Mucosa of gallbladder (tissue), 1 donor: ENCODE results near the gene PHACTR1. TPM values are rescaled to one million over a fixed set of nuclear protein-coding genes. Genes with fewer than 3 reads are reported as not detected.

Source experiments
- DNase-seq: peaks from one replicate; pipeline ENCODE4 v3.0.0-alpha.2; 2020; ENCODE audit warnings: low spot score
- total RNA-seq: library from RNA; stranded (reverse); gene quantifications from one replicate; pipeline ENCODE4 v1.2.1, GENCODE V29; 2021
- donor health status: DM: no; HTN: no; CAD: no.

PHACTR1 gene
- total RNA-seq, 1 donor from 2014 or later, result 14.6 TPM

DNA sequence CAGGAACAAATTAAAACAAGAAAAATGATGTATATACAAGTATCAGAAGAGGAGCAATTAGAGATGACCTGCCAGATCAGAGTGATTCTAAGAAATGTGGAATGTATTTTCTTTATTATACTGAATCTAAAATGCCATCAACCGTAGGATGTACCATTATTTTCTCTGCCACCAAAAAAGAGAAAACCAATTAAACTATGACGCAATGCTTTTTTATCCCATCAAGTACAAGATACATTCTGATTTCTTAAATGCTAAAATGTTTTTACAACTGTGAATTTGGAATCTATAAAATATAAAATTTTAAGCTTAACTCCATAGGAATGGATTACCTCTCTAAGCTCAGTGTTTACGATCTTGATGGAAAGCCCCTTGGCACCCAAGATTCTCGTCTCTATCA, 85.9 kb downstream of the PHACTR1 start:
- no peak for DNase-seq

DNA sequence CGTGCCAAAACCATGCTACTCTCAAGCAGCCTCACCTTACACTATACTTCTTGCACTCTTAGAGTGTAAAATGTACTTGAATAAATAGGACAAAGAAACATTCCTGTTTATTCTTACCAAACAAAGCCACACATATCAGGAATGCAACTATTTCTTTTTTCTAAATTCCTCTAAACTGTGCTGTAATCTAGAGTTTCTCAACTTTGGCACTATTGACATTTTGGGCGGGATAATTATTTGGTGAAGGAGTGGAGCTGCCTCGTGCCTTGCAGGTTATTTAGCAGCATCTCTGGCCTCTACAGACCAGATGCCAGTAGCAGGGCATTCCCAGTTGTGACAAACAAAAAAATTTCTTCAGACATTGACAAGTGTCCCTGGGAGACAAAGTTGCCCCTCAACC, 86.9 kb downstream of the PHACTR1 start:
- no peak for DNase-seq

DNA sequence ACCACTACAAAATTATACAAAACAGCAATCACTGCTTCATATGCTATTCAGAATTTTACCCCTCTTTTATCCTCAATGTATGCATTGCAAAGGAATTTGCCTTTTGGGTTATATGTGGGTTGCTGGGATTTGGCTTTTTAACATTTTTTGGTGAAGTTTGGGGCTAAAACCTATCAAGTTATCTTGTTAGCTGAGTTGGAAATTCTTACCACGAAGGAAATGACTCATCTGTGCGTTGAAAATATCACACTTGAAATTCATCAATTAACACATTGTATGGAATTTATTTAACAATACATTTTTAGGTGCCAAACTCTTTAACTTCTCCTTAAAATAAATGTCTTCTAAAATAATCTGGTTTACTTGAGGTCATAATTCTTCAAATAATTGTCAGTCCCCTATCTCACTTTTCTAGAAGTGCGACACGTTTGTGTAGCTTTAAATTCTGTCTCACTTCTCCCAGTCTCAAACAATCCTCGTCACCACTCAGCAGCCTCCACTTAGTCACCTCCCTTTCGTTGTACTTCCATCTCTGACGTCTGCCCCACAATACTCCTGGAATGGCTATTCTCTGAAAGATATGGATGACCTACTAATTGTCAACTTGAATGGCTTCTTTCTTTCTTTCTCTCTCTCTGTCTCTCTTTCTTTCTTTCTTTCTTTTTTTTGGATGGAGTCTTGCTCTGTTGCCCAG, 88.5 kb downstream of the PHACTR1 start:
- DNase-seq, result no peak

DNA sequence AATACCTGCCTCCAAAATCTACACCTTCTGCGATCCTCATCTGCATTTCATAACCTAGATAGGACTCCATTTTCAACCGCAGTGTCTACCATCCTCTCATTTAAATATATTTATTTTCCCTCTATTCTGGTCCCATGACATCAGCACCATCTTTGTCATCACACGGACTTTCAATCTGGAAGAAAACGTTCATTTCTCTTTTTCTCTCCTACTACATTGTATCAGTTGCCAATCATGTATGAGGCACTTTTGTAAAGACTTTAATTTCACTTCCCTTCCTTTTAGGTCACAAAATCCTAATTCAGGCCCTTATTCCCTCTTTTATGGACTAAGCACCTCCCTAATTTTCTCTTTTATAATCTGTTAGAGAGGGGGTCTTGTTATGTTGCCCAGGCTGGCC, 89.6 kb downstream of the PHACTR1 start:
- no peak for DNase-seq

DNA sequence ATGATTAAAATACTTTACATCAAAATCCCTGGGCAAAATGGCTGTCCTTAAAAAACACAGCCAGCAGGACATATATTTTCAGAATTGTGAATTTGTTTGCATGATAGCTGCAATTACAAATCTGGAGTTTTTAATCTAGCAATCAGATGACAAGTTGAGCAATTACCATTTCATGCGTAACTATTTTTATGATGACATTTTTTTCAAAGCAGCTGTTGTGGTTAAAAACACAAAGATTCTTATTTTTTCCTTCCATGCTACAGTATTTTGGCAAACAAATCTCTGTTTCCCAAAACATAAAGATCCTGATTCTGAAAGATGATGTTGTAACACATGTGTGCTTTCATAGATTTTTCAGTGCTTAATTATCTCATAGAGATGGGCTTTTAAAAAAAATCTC, 90.2 kb downstream of the PHACTR1 start:
- no peak for DNase-seq

DNA sequence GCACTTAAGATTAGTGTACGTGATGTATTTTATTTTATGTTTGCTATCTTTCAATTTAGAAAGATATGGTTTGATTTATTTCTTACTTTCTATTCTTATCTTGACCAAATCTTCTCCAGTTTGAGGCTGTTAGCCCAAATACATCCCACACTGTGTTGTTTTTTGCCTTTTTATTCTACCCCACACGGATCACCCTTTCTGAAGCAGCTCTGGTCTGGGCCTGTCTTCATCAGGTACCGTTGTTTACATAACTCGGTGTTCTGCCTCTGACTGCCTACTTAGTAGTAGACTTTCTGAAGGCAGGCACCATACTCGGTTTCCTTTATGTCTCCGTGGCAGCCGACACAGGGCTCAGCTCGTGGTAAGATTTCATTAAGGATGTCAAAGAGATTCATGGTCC, 95.0 kb downstream of the PHACTR1 start:
- DNase-seq, result no peak

DNA sequence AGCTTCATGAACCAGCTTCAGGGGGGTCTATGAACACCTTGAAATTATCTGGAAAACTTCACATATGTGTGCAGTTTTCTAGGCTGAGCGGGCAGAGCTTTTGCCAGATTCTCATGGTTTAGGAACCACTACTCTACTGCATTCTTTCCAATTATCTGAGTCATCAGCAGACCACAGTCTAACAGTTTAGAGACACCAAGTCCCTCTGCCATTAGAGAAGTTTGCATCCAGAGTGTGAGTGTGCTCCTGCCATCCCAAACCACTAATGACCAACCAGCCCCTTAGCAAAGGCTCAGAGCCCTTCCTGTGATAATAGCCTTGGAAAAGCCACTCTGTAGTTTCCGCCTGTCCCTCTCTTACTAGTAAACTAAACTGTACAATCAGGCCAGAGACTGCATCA, 96.8 kb downstream of the PHACTR1 start:
- no peak for DNase-seq

DNA sequence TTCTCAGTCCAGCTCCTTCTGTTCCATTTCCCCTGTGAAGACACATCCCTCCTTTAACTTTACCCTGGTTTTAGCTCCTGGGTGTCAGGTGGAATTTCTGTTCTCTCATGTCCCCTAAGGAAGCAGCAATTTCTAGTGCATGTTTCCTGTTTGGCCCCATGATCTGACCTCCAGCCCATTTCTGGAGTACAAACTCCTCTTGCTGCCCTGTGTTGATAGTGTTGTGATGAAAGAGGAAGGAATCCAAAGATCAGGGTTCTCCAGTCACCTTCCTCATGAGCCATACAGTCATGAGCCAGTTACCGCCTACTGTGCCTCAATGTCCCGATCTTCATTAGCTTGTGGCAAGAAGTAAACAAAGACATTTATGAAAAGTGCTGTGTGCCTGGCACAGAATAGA, 97.4 kb downstream of the PHACTR1 start:
- DNase-seq, result no peak

DNA sequence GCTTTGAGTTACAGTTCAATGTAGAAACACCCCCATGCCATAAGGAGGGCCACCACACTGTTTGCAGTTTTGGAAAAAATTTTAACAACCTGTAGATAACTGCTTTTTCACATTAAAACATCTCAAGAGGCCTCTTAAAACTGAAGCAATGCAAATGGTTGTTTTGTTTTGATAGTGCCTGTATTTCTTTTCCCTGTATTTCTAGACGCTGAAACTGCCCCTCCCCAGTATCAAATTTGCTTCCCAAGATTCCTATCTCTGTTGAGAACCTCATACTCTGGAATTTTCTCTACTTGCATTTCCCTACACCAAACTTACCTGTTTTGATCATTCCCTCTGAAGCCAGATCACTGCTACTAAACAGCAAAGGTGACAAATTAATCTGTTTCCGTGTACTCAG, 98.5 kb downstream of the PHACTR1 start:
- no peak for DNase-seq

DNA sequence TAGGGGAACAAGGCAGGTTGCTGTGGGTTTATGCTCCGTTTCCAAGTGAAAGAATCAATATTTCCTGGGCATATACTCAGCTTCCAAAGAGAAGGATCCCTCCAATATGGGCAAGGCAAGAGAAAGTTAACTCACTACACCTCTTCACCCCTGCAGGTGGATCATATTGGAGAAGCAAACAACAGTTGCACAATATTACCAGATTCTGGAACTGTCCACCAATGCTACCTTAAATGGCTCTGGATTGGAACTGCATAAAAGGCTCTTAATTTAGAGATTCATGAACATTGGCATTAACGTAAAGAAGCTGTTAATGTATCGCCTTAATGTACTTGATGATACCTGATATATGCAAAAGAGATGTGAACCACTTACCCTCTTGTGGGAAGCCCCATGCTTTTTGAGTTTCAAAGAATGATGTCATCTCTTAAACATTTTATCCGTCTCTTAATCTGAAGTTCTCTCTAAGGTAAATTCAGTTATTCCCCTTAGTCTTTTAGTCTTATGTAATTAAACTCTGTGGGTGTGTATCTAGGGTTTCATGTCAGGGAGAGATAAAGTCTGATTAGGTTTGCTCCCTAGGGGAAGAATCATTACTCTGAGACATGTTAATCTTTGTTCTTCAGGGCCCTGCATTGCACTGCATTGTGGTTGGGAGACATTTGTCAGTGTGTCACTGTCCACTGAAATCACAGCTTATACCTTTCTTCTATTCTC, 99.5 kb downstream of the PHACTR1 start:
- no peak for DNase-seq

DNA sequence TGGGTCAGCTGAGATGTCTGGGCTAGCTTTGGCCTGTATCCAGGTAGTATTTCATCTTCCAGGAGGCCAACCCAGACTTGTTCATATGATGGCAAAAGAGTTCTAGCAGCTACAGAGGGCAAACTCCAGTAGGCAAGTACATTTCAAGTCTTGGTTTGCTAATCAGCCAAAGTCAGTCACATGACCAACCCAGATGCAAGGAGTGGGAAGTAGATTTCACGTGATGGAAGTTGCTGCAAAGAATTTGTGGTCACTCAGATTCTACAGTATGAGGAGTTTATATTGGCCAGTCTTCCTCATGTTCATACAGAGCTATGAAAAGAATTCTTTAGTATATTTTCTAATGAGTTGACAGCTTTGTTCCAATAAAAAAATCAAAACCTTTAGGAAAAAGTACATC, 101.8 kb downstream of the PHACTR1 start:
- DNase-seq, result peak; percentile 10

DNA sequence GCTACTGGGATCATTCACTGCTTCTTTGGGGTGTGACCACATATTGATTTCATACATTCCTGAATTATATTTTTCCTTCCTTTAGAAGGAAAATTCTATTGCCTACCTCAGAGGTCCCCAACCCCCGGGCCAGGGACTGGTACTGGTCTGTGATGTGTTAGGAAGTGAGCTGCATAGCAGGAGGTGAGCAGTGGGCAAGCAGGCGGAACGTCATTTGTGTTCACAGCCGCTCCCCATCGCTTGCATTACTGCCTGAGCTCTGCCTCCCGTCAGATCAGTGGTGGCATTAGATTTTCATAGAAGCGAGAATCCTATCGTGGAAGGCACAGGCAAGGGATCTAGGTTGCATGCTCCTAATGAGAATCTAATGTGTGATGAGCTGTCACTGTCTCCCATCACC, 107.3 kb downstream of the PHACTR1 start:
- no peak for DNase-seq

DNA sequence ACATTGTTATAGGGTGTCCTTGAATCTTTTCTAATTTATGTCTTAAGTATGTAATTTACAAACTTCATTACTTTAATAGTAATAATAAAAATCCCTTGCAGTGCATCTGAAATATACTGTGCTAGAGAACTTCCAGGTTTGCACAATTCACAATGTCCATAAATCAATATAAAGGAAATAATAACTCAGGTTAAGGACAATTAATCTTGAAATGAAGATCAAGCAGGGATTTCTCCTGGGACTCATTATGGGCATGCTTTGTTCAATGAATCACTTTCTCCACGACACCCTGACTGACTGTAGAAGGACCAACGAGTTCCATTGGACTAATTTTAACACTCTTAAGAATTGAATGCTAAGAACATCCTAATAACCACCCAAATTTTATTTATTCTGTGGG, 110.0 kb downstream of the PHACTR1 start:
- DNase-seq, result no peak

DNA sequence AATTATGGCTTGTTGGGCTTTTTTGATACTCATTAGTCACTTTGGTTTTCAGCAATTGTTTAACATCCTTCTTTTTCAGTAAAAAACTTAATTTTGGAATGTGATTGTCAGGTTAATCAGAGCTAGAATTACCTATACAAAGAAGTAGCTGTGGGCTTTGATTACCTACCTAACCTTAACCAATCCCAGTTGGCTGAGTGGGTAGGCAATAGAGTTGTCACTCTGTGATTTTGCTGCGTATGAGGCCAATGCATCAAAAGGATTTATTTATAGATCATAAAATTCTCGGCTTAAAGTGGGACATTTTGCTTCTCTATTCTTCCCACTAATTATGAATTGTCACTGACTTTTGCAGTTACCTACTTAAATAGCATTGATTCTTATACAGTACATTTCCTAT, 111.4 kb downstream of the PHACTR1 start:
- DNase-seq, result no peak

DNA sequence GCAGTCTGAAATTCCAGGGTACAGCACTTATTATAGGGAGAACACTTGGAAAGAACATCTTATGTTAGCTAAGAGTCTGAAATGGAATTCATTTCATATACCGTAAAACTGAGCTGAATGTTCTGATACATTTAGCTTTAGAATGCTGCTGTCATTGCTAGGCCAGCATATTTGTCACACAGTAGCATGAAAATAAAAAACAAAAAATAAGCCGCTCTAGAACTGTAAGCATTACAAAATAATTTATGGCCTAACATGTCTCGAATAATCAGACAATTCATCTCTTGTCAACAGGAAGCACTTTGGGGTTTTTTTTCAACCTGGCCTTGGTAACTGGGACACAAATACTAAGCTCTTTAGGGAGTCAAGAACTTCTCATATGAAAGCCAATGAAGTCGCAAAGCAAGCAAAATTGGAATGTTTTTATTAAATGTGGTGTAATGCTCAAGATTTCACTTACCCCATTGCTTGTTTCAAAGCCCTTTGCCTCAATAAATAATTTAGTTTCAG, 115.7 kb downstream of the PHACTR1 start:
- DNase-seq, result no peak

DNA sequence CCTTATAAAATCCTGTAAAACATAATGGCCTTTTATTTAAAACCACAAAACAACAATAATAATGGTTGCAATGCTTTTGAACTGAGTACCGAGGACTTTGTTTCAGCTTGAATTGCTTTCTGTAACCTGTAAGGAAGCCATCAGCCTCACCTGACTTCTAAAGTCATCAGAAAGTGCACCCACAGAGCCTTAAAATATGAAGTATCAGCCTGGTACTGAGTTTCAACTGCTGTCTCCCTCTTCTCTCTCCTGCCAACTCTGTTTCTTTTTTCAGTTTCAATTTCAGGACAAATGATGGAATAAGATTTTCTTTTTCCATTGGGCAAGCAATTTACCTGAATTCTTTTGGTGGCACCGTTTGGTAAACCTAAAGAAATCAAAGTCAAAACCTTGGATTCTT, 119.4 kb downstream of the PHACTR1 start:
- DNase-seq, result no peak

DNA sequence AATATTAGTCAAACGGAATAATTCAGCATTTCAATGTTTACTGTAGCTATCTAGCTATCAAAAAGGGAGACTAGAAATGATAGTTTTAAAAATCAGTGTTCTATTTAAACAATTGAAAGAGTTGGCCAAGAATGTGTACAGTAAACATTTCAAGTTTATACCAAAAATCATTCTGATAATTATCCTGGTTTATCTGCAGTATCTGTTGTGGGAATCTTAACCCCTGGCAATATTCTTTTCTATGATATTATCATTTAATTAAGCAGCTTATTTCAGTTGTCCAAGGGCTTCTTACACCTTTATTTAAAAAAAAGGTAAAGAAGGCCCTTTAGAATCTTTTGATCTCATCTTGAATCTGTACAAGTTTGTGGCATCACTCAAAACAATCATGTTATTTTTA, 125.1 kb downstream of the PHACTR1 start:
- no peak for DNase-seq

DNA sequence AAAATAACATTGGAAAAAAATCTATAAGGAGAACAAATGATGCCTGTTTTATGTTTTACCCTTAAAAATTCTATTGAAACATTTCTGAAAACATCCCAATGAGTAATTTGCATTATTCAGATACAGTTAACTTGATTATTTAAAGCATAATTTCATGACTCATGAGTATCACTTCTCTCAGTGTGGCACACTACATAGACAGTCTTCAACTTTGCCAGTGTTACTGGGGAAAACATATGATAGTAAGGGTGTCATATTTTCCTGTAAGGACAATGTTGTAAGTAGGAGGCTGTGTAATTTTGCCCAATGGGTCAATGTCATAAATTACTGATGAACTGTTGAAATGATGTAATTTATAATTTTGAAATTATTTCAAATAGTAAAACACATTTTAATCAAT, 125.5 kb downstream of the PHACTR1 start:
- DNase-seq, result no peak

DNA sequence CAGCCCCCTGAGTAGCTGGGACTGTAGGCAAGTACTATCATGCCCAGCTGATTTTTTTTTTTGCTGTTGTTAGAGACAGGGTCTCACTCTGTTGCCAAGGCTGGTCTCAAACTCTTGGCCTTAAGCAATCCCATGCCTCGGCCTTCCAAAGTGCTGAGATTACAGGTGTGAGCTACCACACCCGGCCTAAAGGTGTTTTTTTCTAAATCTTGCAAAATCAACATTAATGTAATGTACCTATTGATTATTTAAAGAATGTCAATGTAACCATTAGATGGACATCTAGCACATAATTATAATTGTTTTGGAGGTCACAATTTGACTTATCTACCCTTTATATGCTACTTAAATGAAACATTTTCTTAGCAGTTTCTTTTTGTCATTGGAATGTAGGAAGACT, 126.1 kb downstream of the PHACTR1 start:
- DNase-seq, result no peak

DNA sequence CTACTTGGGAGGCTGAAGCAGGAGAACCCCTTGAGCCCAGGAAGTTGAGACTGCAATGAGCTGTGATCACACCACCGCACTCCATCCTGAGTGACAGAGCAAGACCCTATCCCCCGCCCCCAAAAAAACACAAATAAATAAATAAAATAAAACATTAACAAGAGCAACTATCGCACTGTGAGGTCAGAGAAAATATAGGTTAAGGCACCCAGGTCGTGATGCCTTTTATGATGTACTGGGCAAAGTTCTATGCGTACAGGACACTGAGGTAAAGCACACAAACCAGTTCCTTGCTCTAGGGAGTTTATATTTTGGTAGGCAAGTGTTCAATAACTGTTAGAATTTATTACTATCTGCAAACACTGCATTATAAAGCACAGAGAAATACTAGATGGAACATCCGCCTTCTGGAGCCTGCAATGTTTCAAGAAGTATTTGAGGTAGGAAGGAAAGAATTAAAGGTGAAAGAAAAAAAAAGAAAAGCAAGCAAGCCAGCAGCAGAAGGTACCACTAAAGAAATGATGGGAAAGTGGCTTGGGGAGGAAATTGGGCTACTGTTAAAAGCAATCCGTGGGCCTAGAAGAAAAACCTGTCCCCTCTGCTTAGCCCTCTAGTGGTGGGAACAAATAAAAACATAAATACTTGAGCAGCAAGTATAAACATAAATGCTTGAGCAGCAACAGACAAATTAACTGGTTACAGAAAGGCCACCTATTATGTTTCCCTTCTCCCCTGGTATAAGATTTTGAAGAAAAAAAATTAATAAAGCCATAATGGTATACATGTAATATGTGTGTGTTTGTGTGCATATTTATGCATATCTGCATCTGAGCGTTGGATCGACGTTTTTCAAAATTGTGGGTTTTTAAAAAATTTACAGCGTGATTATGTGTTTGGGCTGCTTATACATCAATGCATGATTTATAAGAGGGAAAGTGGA, 128.0 kb downstream of the PHACTR1 start:
- DNase-seq, result no peak

DNA sequence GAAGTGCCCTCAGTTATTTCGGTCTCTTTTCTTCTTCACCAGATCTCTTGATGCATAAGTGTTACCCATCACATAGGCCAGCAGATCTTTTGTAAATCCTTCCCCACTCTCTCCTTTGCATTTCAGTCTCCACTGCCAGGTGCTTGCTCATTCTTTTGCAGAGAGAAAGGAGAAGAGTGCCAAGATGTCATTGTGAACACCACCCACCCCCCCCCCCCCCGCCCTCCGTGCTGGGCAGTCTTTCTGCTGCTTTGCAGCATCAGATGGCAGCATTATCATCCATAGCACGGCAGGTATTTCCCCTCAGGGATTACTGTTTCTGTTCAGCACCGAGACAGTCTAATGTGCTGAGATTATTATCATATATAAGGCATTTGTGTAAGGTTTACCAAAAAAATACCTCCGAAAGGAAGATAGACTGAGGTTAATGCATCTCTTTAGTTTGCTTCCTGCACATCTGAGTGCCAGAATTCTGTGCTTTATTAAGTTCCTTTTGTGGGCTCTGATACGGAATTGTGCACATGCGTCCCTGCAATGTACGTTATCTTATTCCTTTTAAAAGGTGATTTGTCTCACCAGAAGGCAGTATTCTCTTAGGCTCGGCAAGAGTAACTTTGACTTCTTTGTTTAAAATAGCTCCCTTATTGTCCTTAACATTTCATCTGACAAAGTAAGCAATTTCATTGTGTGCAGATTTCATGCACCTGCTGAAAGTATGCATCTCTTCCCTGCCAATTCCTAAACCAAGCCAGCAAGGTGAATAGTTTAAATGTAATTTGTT, 128.8 kb downstream of the PHACTR1 start:
- DNase-seq, result no peak
